Fibroblast of skin of left quadriceps (primary cell): Measurements from ENCODE around the gene PGAP2.
A peak's percentile ranks its signal among the peaks of the same experiment; 100 is the strongest.

Experiments
- DNase-seq, 2 experiments: peaks; one replicate each; pipeline ENCODE4 v3.0.0-alpha.2; 2013; ENCODE audit warnings: low read depth in 2 of 2

Gene PGAP2

DNA sequence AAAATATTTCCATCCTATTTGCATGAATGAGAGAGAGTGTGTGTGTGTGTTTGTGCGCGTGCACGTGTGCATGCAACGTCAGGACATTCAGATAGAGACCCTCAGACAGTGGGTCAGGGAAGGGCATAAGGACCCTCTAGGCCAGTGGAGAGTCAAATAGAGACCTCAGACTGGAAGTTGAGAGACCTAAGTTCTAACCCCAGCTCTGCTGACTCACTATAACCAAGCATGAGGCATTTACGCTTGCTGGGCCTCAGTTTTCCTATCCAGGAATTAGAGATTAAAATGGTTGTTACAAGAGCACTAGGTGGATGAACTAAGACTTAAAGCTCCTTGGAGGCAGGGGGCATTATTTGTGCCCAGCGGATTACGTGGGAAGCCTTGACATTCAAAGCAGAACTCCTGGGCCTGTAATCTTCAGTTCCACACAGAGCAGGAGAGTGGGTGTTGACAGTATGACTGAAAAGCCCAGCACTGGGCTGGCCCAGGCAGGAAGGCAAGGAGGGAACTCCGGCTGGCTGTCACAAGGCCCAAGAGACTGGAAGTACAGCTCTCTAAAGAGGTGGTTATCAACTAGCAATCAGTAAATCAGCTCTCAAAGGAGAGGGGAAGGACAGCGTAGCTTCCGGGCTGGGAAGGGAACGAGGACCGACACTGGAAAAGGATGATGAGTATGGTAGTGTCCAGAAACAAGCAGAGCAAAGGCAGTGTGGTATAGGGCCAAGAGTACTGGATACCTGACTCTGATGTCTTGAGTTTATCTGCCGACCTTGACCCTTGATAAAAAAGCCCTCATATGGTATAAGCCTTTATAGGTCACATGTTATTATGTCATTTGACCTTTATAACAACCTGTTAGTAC lies 23.2 kb downstream of the PGAP2 start:
- DNase-seq, result no peak

DNA sequence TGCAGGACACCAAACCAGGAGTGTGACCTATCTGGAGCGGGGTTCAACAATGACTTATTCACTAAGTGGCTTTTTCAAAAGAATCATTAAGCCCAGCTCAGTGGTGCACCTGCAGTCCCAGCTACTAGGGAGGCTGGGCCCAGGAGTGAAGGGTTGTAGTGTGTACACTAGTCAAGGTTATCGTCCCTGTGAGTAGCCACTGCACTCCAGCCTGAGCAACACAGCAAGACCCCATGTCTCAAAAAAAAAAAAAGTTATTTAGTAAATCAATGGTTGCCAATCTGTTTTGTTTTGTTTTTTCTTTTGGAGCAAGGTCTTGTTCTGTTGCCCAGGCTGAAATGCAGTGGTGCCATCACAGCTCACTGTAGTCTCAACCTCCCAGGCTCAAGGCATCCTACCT lies 24.5 kb downstream of the PGAP2 start:
- no peak for DNase-seq

DNA sequence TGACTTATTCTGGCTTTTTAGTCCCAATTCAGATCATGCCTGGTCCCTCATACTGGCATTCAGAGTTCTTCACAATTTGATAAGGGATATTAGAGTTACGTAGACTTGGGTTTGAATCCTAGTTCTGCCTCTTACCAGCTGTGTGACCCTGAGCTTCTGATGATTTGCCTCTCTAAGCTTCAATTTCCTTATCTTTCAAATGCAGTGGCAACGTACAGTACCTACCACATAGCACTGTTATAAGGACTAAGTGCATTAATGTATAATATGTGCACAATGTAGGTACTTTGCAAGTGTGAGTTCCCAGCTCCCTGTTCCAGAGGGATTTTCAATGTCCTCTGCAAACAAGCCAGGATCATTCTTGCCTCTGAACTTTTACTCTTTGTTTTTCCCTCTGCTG lies 25.1 kb downstream of the PGAP2 start:
- no peak for DNase-seq

DNA sequence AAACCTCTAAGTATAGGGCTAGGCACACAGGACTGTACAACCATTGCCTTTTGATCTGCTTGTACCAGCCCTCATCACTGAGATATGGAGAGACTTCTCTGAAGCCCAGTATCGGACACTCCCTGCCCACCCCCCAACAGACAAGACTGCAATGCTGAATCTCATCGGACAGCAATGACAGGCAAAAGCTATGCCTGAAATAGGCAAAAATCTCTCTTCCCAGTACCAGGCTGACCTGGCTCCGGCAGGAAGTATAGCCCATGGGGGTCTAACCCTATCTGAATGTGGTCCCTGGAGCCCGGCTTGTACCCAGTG lies 25.9 kb downstream of the PGAP2 start:
- DNase-seq, result no peak

DNA sequence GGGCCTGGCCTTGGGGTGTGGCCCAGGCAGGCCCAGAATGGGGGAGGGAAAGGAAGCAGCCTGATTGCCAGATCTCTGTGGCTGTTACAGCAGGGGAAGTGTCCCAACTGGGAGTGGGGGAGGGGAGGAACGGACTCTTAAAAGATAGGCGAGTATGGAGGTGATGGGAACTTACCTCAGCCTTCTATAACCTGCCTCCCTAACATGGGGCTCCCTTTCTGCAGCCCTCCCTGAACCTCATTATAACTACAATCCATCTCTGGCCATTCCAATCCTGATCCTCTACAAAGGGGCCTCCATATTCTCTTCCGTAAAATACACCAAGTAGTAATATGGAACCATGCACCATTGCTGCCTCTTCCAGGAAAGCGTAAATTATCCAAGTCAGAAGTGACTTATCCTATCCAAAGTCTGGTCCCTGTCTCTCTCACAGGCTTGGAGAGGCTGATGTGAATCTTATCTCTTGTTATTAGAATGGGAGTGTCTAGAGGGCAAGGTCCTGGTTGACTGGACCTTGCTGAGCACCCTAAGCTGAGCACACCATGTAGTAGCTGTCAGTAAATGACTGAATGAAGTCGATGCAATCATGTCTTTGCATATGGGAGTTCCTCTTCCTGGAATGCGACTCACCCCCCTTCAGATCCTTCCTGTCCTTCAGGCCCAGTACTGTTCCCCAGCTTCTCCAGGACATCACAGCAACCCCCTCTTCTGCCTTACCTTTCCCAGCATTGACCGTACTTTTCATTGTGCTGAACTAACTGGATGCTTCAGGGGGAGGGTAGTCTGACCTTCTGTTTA lies 26.5 kb downstream of the PGAP2 start:
- DNase-seq, result no peak

DNA sequence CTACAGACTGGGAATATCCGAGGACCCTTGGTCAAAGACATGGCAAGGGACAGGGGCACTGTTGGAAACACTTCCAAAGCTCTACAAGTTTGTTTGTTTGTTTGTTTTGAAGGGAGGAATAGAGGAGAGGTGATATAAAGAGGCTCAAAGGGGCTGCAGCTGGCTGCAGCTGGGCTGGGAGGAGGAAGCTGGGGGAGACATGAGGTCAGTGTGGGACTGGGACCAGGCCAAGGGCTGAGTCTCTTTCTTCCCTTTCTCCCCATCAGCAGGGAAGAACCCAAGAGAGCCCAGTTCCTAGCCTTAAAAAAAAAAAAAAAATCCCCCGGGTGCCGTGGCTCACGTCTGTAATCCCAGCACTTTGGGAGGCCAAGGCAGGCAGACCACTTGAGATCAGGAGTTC lies 27.4 kb downstream of the PGAP2 start:
- DNase-seq, result no peak

DNA sequence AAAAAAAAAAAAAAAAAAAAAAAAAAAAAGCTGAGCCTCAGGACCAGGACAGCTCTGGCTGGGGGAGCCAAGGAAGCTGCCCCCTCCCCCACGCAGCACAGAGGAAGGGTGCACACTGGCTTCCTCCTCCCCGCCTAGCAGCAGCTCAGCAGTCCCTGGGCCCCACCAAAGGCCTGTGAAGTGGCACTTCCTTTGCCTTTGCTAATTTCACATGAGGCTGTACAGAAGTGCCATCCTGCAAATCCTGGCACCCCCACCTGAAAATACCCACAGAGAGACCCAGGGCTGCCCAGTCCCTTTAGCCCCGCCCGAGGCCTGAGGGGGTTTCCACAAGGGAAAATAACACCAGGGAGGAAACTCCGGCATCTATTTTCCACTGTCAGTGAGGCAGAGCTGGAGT lies 28.5 kb downstream of the PGAP2 start:
- no peak for DNase-seq

DNA sequence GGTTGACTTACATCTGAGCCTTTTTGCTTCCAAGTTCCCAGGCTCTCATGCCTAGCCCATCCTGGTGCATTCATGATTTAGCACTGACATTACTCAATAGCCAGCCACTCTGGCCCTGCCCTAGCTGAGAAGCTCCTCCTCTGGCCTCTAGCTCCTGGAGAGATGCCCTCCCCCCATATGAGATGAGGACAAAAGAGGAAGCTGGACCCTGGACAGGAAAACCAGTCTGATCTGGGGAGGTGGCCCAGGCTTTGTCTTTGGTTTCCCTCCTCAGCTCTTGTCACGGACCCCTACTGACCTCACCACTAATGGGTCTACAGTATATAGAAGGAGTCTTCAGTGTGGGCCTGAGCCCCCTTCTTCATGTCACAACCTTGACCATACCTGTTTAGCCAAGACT lies 29.4 kb downstream of the PGAP2 start:
- DNase-seq, result no peak

DNA sequence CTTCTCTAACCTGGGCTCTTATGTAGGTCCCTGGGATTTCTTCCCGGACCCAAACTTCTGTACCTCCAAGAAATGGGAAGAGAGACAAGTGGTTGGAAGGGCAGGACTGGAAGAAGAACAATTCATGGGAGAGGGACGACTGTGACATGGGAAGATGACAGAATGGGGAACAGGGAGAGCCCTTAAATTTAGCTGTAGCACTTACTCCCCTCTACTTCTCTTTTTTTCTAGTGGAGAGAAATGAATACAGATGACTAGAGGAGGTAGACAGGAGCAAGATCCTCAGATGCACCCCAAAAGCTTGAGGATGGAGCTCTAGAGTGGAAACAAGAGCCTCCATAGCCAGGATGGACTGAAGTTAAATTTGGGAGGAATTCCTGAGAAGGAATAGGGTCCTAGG lies 30.1 kb downstream of the PGAP2 start:
- DNase-seq, result no peak

DNA sequence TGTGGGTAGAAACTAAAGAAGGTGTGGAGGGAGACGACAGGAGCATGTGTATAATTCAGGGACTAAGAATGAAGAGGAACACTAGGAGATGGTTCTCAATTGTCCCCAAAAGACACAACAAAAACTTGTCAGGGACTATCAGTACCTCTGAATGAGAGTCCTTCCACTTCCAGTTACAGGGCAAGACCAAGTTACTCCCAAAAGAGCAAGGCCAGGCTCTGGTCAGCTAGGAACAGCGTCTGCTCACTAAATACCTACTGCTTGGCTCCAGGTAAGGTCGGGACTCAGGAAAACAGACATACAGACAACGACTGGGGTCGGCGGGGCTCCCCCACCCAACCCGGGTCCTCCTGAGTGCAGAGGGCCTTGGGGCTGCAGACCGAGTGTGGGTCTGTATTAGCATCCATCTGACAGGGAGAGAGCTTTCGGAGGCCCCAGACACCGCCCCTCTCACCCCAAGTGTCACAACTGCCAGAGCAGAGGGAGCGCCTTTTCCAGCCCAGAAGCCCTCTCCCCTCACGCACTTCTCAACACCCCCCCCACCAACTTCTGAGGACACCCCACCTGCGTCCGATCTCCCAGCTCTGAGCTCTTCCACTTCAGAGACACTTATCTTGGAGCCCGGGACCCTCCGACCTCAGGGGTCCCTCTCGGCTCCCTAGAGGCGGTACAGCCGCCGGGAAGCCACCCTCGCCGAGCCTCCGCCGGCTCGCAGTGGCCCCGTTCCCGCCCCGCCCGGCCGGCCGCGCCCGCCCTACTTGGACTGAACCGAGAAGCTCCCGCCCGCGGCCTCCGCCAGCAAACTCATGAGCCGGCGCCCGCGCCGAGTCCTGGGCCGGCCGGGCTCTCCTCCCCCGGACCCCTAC lies 31.9 kb downstream of the PGAP2 start:
- no peak for DNase-seq

DNA sequence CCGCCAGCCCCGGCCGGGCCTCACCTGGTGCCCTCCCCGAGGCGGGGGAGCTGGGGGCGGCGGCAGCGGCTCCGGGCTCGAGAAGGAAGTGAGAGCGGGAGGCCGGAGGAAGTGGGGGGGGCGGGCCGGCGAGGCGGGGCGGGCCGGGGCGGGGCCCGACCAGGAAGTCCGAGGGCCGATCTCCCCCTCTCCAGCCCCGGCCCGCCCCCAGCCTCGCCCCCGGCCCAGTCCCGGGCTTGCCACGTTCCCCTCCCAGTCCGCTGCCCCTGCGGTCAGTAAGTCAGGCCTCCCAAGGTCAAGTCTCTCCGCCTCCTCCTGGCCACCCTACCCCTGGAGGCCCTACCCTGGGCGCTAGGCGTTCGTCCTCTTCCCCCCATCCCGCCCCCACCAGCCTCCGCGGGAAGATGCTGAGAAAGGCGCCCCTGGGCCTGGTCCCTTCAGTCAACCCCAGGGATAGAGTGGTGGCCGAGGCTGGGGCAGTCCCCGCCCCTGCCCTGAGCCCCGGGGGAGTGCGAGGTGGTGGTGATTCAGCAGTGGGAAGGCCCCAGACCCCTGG lies 32.6 kb downstream of the PGAP2 start, which contains the start of gene RHOG:
Gene RHOG, minus strand, starts transcription at position 90 of the 556 bp plus-strand sequence. CDS start 12,821 bp downstream, outside the sequence.
- DNase-seq, result peak; percentile 55 to 56

DNA sequence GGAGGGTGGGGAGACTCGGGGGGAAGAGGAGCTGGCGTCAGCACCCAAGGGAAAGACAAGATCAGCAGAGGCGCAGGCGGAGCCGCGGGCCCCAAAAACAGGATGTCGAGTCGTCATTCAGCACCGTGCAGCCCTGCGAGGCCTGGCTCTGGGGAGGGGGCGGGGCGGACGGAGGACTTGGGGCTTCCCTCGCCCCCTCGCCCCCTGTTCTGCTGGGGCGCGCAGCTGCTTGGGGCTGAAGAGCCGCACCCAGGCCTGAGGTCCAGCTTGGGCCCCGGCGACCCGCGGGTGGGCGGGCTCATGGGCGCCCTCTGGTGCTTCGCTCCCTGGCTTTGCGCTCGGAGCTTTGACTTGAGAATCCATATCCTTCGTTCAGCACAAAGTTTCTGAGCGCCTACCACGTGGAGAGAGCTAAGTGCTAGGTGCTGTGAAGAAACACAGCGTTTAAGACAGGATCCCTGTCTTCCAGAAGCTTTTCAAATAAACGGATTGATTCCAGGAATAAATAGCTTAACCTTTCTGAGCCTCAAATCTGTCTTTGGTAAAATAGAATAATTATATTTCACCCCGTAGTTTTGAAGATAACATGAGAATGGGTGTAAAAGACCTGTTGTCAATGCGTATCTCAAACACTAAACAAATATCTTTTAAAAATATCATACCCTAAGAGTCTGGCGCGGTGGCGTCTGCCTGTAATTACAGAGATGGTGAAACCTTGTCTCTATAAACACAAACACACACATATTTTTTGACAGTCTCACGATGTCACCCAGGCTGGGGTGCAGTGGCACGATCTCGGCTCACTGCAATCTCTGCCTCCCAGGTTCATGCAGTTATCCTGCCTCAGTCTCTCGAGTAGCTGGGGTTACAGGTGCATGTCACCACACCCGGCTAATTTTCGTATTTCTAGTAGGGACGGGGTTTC lies 33.3 kb downstream of the PGAP2 start:
- DNase-seq, result peak; percentile 54 to 56

DNA sequence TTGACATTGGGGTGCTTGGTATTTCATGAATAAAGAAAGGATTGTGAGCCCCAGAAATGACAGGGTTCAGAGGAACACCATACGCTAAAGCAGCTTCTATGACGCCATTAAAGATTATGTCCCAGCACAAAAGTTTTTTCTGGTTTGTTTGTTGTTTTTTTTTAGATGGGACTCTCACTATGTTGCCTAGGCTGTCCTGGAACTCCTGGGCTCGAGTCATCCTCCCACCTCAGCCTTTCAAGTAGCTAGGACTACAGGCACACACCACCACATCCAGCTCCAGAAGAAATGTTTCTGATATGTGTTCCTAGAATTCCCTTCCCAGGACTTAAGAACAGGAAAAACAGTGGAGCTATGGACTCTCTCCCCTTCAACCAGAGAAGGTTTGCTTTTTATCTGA lies 35.0 kb downstream of the PGAP2 start:
- DNase-seq, result no peak

DNA sequence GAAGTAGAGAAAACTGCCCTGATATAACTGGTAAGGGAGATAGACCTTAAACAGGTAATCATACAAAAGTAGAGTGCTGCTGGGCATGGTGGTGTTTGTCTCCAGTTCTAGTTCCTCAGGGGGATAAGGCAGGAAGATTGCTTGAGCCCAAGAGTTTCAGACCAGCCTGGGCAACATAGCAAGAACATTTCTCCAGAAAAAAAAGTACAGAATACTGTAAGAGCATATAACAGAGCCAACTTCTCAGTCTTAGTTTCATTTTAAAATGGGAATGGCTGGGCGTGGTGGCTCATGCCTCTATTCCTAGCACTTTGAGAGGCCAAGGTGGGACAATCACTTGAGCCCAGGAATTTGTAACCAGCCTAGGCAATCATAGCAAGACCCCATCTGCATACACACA lies 36.9 kb downstream of the PGAP2 start:
- no peak for DNase-seq

DNA sequence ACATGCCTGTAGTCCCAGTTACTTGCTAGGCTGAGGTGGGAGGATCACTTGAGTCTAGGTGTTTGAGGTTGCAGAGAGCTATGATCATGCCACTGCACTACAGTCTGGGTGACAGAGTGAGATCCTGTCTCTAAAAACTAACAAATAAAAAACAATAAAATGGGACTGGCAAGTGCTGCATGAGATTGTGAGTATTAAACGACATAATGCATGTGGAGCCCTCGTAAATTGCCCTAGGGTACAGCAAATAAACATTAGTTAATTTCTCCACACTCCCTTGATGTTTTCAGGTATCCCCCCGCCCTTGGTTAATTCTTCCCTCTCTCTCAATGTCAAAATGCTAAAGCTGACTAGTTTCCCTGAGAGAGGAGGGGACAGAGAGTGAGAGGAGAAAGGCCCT lies 37.3 kb downstream of the PGAP2 start:
- DNase-seq, result no peak

DNA sequence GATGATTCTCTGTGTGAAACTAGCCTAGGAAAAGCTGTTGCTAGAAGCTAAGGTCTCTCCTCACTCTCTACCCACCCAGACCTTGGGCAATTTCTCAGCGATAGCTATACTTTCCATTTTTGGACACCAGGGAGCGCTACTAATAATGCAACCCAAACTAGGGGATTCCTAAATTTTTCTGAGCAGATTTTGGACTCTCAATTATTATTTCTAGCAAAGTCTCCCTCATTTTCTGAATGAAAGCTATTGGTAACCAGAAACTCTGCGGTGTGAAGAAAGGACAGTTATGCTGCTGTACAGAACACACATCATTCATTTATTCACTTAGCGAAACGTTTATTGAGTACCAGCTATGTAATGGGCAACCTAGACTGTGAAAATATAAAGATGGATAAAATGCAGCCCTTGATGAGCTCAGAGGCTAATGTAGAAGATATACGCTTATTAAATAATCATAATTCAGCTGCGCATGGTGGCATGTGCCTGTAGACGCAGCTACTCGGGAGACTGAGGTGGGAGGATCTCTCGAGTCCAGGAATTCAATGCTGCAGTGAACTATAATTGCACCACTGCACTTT lies 41.0 kb downstream of the PGAP2 start:
- DNase-seq, result peak in 1 of 2 experiments; percentile 30

DNA sequence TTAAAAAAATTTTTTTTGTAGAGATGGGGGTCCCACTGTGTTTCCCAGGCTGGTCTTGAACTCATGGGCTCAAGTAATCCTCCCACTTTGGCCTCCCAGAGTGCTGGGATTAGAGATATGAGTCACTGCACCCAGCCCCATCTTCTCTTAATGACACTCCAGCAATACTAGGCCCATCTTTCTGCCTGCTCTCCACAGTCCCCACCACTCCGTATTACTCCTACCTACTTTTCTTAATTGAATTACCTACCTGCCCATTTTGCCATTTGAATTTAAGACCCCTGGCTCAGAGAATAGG lies 45.1 kb downstream of the PGAP2 start:
- DNase-seq, result no peak

DNA sequence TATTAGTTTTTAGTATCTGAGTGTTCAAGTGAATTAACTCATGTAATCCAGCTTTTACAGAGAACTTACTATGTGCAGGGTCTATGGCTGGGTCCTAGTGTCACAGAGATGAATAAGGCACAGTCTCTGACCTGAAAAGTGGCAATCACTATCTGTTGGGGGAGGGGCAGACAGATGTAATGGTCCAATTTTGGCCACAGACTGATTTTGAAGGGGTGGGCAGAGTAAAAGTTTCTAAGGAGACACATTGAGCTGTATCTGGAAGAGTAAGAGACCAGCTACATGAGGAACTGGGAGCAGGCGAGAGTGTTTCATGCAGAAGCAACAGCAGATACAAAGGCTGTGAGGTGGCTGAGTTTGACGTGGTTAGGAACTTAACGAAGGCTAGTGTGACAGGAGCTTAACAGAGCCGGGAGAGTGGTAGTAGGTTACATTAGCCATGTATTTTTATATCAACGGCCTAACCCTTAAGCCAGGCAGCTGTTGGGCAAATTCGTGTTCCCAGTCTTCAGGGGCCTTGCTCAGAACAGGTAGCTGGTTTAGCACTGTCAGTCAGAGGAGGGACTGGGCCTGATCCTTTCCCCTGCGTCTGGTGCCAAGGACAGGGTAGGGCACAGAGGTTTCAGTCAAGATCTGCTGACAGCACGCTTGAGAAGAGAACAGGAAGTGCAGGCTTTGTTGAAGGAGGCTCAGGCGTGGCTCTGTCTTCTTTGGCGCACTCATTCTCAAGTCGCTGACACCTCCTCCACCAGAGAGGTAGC lies 45.7 kb downstream of the PGAP2 start:
- no peak for DNase-seq

DNA sequence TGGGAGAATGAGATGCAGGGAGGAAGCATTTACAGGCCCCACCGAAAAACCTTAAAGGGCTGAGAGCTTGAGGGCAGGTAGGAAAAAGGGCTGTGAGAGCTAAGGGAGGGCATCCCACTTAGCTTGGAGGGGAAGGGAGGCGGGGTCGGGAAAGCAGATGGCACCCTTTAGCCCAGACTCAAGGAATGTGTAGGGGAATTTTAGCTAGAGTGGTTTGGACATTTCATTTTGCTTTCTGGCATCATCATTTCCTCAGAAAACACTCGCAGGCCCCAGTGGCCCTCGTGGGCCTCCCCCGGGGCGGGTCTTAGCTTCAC lies 46.3 kb downstream of the PGAP2 start:
- no peak for DNase-seq
